ENCODE results near the gene BABAM2. TPM values are rescaled to one million over a fixed set of nuclear protein-coding genes. Genes with fewer than 3 reads are reported as not detected.
A peak's percentile ranks its signal among the peaks of the same experiment; 100 is the strongest.

The BABAM2 gene
- total and polyA plus RNA-seq, 8 donors, result 27.1 to 49.2 (median 28.4) TPM

DNA sequence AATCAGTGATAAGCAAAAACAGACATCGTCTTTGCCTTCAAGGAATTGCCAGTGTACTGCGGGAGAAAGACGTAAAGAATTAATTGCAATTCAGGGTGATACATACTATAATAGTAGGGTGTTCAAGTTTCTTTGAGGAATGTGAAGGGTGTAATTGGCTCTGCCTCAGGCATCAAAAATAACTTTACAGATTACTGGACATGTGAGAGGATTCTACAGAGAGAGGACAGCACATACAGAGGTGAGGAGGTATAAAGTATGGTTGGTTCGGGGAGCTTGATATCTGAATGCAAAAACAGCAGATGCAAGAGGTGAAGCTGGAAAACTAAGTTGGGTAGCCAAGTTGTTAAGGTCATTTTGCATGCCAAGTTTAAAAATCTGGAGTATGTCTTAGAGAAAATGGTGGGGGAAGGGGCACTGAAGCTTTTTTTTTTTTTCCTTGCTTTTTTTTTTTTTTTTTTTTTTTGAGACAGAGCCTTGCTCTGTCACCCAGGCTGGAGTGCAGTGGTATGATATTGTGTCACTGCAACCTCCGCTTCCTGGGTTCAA lies 274.6 kb downstream of the BABAM2 start:
- H3K27ac ChIP-seq, result no peak overlapping the region
- H3K36me3 ChIP-seq, result no peaks in the 10 kb centered on the region
- no peaks in the 10 kb centered on the region for H3K9me3 ChIP-seq
- DNase-seq (peak in 2 of 4 donors; percentile 43), ATAC-seq (no peak)
- no peaks in the 10 kb centered on the region for H3K27me3 ChIP-seq
- no peak for TF ChIP-seq CTCF (IDR thresholded peaks at IDR 0.05)
- H3K4me3 ChIP-seq, result no peak overlapping the region
- intact Hi-C loops (cut with DNase I), result no loop called here
- peaks cover 12 to 24% of the 10 kb centered on the region in 2 donors for H3K4me1 ChIP-seq

GRCh38 chr2:28166956-28167355 lies 276.4 kb downstream of the BABAM2 start:
- no peak overlapping the region for H3K4me3 ChIP-seq
- ATAC-seq (no peak), DNase-seq (no peak)
- no peaks in the 10 kb centered on the region for H3K9me3 ChIP-seq
- peaks cover 6 to 12% of the 10 kb centered on the region in 2 donors for H3K4me1 ChIP-seq
- no peak for TF ChIP-seq CTCF (IDR thresholded peaks at IDR 0.05)
- H3K27me3 ChIP-seq, result no peaks in the 10 kb centered on the region
- intact Hi-C loops (cut with DNase I), result no loop called here
- no peaks in the 10 kb centered on the region for H3K36me3 ChIP-seq
- no peak overlapping the region for H3K27ac ChIP-seq

DNA sequence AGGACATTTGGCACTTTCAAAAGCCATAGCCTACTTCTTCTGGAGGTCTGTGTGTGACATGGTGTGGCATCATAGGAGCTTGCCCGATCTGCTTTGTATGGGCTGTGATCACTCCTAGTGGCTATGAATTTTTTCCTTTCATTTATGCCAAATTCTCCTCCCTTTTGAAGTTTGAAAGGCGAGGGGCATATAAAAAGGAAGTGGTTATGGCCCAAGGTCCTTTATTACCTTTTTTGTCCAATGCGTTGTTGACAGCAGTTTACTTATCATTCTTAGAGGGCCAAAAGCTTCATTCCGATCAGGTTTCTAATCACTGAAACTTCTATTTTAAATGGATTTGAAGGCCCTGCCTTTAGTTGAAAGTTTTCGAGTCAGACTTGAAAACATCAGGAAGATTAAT lies 277.8 kb downstream of the BABAM2 start:
- TF ChIP-seq CTCF (IDR thresholded peaks at IDR 0.05), result no peak
- H3K4me3 ChIP-seq, result no peak overlapping the region
- intact Hi-C loops (cut with DNase I), result no loop called here
- DNase-seq (no peak), ATAC-seq (no peak)
- H3K27me3 ChIP-seq, result no peaks in the 10 kb centered on the region
- no peaks in the 10 kb centered on the region for H3K36me3 ChIP-seq
- no peaks in the 10 kb centered on the region for H3K9me3 ChIP-seq
- no peak overlapping the region for H3K27ac ChIP-seq
- peaks cover 6 to 12% of the 10 kb centered on the region in 2 donors for H3K4me1 ChIP-seq

DNA sequence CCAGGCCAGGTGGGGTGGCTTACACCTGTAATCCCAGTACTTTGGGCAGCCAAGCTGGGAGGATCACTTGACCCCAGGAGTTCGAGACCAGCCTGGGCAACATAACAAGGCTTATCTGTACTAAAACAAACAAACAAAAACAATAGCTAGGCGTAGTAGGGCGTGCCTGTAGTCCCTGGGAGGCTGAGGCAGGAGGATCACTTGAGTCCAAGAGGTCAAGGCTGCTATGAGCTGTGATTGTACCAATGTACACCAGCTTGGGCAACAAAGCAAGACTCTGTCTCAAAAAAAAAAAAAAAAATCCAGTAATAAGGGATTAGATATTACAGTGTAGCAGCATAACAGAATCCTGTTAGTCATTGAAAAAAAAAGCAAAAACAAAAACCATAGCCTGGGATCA lies 279.0 kb downstream of the BABAM2 start:
- ATAC-seq, result no peak
- TF ChIP-seq CTCF (IDR thresholded peaks at IDR 0.05), result no peak
- intact Hi-C loops (cut with DNase I), result no loop called here

GRCh38 chr2:28172114-28172898 lies 281.8 kb downstream of the BABAM2 start:
- Histone ChIP-seq H3K9me3 (peaks cover 0 to 6% of the 10 kb centered on the region in 2 donors), H3K27me3 (no peaks in the 10 kb centered on the region), H3K4me3 (no peak overlapping the region), H3K4me1 (no peaks in the 10 kb centered on the region), H3K36me3 (peaks cover 0 to 8% of the 10 kb centered on the region in 2 donors), H3K27ac (no peak overlapping the region)
- ATAC-seq (no peak), DNase-seq (no peak)
- intact Hi-C loops (cut with DNase I), result no loop called here
- TF ChIP-seq CTCF (IDR thresholded peaks at IDR 0.05), result no peak

More for the DNA sequence above, 279.0 kb downstream of the BABAM2 start:
- Histone ChIP-seq H3K27ac (no peak overlapping the region), H3K4me3 (no peak overlapping the region), H3K36me3 (no peaks in the 10 kb centered on the region), H3K27me3 (no peaks in the 10 kb centered on the region), H3K9me3 (no peaks in the 10 kb centered on the region), H3K4me1 (peaks cover 0 to 7% of the 10 kb centered on the region in 2 donors)
- no peak for DNase-seq

All from left lung (tissue), 10 donors.